ENCODE measurements around the gene ACTR10.

- TF ChIP-seq CTCF (IDR thresholded peaks at IDR 0.05) (no peak), POLR2A (IDR thresholded peaks at IDR 0.05) (no peak), EP300 (IDR thresholded peaks at IDR 0.05) (no peak)
Measured at GRCh38 chr14:58274881-58275280, 74.9 kb downstream of the ACTR10 start.
